HG03280 (cell line): ENCODE results near the gene TTC9C.
"Not testable (repeated sequence)": the region's sequence is repeated elsewhere in the genome, so short reads cannot be mapped to it uniquely, and the experiment has no call there.

Source experiments
- ATAC-seq: cut with Tn5 transposase; IDR thresholded peaks from one replicate; pipeline ENCODE4 v1.9.1; 2021; ENCODE audit warnings: mild to moderate bottlenecking, moderate library complexity; ENCODE audit not compliant: unreplicated experiment

TTC9C gene

GRCh38 chr11:62709247-62710000 is 18.9 kb upstream of the TTC9C start:
- ATAC-seq, result peak; percentile 74

GRCh38 chr11:62710001-62710345 is 18.3 kb upstream of the TTC9C start:
- no peak for ATAC-seq

GRCh38 chr11:62712276-62712812 is 15.9 kb upstream of the TTC9C start:
- ATAC-seq, result no peak

- no peak for ATAC-seq
These were observed 15.4 kb upstream of the TTC9C start for GRCh38 chr11:62712861-62713260.

- no peak for ATAC-seq
These were observed 14.9 kb upstream of the TTC9C start for GRCh38 chr11:62713343-62713742.

GRCh38 chr11:62715150-62716130 is 12.8 kb upstream of the TTC9C start:
- ATAC-seq, result no peak

GRCh38 chr11:62716206-62716605 is 12.1 kb upstream of the TTC9C start:
- no peak for ATAC-seq

GRCh38 chr11:62716816-62717215 is 11.5 kb upstream of the TTC9C start:
- ATAC-seq, result no peak

- ATAC-seq, result no peak
These were observed 8.8 kb upstream of the TTC9C start for GRCh38 chr11:62719302-62719978.

- ATAC-seq, result no peak
These were observed 6.3 kb upstream of the TTC9C start for GRCh38 chr11:62721994-62722393.

- no peak for ATAC-seq
These were observed 4.1 kb upstream of the TTC9C start for GRCh38 chr11:62724171-62724570.

GRCh38 chr11:62725646-62726045 is 2.6 kb upstream of the TTC9C start:
- no peak for ATAC-seq

- no peak for ATAC-seq
These were observed 2.0 kb upstream of the TTC9C start for GRCh38 chr11:62726156-62726914.

- peak; percentile 5 for ATAC-seq
These were observed 1.4 kb upstream of the TTC9C start for GRCh38 chr11:62726915-62727164.

- ATAC-seq, result peak; percentile 74
These were observed 968 bp upstream of the TTC9C start, which contains the start of gene HNRNPUL2 for GRCh38 chr11:62727165-62727871. Gene HNRNPUL2, minus strand, starts transcription at chr11:62727457. Its CDS starts 301 bp downstream, at chr11:62727156.

- ATAC-seq, result peak; percentile 59
These were observed 465 bp upstream of the TTC9C start for GRCh38 chr11:62727872-62728170.

GRCh38 chr11:62730076-62730475 is 1.8 kb downstream of the TTC9C start:
- ATAC-seq, result not testable (repeated sequence)

- ATAC-seq, result no peak
These were observed 4.5 kb downstream of the TTC9C start for GRCh38 chr11:62732830-62733229.

GRCh38 chr11:62737196-62737595 is 8.9 kb downstream of the TTC9C start:
- ATAC-seq, result no peak

GRCh38 chr11:62747475-62748160 is 19.3 kb downstream of the TTC9C start:
- no peak for ATAC-seq
